Fibroblast of gingiva (primary cell): ENCODE data around the gene SURF2.

Experiments used
- DNase-seq: peaks from one replicate; pipeline ENCODE4 v3.0.0-alpha.2; 2011; ENCODE audit warnings: low read depth

SURF2 gene

DNA sequence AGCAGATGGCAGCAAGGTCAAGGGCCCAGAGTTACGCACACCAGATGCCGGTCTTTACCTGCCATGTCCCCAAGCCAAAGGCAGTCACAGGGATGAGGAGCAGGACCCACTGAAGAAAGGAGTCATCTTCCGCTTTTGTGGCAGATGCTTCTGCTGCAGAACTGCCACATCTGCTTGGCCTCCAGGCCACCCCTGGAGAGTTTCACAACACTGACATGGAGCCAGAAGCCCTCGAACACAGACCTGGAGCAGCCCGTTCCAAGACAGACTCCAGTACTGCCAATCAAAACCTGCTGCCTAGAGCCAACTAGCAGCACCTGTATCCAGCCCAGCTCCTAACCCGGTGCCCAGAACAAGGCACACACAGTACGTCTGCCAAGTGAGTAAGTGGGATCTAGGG lies 1.6 kb upstream of the SURF2 start:
- DNase-seq: no peak

DNA sequence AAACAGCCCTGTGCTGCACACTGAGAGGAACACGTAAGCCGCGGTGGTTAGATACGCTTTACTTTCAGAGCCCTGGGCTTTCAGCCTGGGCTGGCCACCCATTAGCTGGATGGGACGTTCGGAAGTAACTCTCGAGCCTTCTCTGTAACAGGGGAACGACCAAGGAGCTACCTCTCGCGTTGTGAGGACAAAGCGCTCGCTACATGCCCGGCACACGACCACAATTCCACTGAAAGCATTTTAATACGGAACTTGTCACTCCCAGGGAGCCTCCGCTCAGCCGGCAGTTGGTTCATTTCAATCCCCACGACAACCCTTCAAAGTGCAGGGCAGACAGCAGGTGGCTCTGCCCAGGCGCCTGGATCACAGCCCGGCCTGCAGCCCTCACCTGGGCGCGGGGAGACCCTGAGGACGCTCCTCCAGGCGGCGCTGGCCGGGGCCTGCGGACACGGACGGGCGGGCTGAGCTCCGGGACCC lies 431 bp upstream of the SURF2 start:
- DNase-seq: no peak

GRCh38 chr9:133357656-133358055 lies 1.3 kb downstream of the SURF2 start:
- DNase-seq: no peak

DNA sequence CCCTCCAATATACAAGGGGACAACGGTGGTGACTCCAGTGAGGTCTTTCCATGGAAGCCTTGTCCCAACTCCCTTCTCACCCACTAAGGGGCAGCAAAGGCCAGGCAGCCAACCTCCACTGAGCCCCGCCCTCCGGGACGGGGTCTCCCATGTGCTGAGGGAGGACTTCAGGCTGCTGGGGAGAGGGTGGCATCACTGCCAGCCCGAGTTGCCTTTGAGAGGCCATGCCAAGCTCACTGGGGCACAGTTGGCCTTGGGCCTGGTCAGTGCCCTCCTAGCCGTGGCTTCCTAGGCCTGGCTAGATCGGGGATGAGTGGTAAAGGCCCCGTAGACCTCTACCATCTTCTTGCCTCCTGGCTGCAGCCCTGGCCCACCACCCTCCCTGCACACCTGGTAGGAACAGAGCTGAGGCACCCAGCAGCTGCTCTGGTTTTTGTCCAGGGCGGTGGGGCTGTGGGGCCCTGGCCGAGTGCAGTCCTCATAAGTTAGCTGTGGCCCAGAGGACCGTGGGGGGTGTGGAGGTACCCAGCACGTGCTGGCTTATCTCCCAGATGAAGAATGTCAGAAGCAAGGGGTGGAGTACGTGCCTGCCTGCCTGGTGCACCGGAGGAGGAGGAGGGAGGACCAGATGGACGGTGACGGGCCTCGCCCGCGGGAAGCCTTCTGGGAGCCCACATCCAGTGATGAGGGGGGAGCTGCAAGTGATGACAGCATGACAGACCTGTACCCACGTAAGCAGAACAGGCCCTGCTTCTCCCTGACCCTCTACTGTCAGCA lies 3.2 kb downstream of the SURF2 start:
- no peak for DNase-seq

DNA sequence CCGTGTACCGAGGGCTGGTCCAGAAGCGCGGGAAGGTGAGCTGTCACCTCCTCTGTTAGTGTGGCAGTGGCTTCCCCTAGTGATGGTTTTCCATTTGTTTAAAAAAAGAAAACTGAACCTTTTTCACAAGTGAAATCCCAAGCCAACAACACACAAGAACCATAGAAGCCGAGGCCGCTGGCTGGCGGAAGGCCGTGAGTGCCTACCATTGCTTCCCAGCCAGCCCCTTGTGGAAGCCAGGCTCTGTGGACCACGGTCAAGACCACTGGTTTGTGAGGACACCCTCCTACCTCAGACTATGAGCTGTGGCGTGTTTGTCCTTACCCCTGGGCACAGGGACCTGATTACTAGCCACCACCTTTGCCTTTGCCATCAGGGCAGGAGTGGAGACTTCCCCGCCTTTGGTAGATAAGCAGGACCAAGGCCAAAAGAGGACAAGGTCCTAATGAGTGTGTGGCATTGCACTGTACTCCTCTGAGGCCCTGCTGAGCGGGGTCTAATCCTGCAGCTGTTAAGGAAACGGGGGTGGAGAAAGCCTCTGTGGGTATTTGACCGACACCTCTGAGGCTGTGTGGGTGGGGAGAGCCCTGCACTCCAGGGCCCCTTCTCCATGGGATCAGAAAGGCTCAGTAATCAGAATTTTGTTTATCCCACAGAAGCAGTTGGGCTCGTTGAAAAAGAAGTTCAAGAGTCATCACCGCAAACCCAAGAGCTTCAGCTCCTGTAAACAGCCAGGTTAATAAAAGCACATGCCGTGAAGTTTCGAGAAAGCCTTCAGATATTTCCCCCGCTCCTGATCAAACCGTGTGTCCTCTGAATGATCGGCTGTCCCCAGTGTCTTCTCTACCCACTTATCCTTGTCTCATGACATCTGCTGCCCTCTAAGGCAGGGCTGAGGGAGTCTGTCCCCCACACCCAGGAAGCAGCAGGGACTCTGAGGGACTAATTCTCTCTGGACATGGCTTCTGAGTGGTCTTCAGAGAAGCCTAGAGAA lies 4.3 kb downstream of the SURF2 start:
- no peak for DNase-seq

DNA sequence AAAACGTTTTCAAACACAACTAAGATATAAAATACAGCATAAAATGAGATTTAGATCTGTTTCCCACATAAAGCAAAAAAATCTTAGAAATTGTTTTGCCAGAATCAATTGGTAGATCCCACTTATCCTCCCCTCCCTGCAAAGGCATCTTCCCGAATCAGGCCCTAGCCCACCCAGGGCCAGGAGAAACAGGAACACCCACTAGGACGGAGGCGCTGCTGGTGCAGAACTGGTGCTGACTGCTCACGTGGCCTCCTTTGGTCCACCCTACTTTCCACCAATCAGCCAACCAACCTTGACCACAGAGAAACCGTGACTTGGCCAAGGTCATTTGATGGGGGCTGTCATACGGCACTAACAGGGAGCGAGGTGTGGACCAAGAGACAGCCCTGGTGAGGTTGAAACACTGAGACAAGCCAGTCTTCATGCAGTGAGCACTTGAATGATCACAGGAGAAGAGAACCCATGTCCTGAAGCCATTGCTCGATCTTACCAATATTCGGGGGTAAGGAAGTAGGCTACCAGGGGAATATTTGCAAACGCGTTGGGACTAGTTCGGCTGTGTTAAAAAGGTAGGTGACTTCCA lies 5.2 kb downstream of the SURF2 start:
- DNase-seq: no peak

GRCh38 chr9:133362359-133363044 lies 6.2 kb downstream of the SURF2 start:
- DNase-seq: no peak

GRCh38 chr9:133366435-133366834 lies 10.1 kb downstream of the SURF2 start:
- DNase-seq: no peak

GRCh38 chr9:133367221-133367620 lies 10.9 kb downstream of the SURF2 start:
- no peak for DNase-seq

- DNase-seq: no peak
These were observed 11.4 kb downstream of the SURF2 start for GRCh38 chr9:133367778-133368177.

DNA sequence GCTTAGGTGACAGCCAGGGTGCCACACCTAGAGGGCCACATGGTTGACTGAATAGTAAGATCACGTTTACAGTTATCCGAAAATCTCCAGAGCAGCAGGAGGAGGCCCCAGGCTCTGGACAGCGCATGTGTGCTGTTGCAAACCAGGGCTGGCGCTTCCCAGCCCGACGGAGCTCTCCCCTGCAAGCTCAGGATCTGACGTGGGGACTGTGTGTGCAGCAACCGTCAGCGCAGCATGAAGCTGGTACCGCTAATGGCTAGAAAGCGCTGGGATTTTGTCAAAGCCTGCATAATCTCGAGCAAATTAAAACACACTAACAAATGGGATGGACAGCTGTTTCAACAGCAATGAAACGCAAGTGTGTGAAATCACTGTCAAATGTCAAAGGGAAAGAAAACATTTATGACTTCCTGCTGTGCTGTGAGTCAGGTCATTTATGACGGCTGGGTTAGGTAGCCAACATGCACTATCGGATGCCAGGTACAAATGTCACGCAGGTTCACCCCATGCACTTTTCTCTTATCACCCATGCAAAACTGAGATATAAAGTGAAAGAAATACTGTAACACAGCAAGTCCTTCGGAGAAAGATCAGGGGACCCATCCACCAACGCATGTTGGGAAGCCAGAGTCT lies 12.0 kb downstream of the SURF2 start:
- DNase-seq: peak; percentile 40

- DNase-seq: no peak
These were observed 13.1 kb downstream of the SURF2 start for GRCh38 chr9:133369422-133369821.

DNA sequence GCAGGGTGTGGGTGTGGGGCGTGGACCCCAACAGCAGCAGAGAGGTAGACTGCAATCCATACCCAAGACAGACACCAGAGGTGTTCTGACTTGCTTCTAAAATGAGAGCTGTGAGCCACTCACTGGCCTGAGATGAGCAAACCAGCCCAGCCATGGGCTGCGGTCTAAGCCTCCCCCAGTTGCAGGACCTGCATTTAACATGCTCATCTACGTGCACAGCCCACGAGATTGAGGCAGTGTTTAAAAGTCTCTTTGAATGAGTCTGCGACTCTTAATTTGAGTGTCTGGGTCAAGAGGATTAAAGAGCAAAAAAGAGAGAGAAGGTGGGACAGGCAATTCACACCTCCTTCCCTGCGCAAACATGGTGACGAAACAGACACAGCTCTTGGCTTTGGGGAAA lies 13.6 kb downstream of the SURF2 start:
- DNase-seq: no peak

DNA sequence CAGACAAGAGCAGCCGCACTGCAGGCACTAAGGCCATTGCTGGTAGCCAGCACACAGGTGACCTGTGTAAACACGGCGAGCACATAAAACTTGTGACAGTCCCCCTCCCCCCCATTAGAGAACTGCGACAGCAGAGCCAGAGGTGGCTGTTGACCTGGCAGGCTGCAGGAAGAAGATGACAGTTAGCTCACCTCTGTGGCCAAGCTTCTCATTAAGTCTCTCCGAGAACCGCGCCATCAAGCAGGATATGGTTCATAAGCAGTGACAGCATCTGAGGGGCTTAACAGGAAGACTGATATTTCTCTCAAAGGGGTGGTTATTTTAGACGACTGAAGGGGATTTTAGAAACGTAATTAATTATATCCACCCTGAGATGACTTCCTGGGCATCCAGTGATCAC lies 14.3 kb downstream of the SURF2 start:
- DNase-seq: no peak

DNA sequence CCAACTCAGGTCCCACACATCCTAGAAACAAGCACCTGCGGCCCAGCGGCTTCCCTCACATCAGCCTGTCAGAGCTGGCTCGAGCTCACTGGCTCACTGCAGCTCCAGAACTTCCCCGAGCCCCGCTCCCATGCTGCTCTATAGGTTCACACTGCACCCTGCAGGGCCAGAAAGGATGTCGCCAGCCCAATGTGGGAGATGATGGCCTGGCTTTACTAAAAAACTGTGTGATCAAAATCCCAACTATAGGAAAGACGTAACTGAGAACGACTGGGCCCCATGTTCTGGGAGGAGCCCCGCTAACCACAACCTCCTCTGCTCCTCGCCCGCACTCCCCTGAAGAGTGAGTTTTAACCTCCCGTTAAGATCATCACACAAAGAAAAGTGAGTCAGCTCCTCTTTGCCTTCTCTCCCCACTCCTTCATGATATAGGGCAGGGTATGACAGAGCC lies 14.9 kb downstream of the SURF2 start:
- DNase-seq: no peak

DNA sequence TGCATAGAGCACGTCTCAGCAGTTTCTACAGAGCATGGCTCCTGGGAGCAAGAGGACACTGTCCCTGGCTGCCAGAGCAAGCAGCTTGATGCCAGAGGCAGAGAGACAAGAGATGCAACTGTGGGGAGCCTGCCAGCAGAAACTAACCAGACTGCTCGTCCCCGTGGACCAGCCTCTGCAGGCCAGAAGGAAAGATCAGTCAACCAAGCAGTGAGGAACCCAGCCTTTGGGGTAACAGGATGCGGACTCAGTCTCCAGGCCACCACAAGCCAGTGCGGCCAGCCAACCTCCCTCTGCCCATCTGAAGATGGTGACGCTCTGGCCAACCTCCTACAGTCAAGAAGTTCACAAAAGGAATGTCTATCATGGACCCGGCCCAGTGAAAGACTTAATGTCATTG lies 15.8 kb downstream of the SURF2 start:
- DNase-seq: peak; percentile 42

DNA sequence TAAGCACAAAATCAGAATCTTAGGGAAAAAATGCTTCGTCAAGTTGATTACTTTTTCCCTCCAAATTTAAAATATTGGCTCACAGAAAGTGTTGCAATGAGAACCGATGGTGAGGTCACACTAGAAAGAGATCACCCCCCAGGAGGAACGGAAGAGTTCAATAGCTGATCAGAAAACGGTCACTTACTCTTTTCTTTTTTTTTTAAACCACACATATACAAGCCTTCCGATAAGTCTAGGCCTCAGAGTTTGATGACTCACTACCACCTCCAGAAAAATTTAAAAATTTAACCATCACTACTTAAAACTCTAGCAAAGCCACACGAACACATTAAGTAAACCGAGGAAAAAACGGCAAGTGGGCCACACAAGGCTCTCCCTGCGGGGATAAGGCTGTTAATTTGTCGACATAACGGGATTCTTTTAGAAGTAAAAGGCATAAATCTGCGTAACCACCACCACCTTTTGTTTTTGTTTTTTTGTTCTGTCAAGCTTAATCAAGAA lies 18.3 kb downstream of the SURF2 start:
- DNase-seq: peak; percentile 56

GRCh38 chr9:133375116-133375723 lies 18.9 kb downstream of the SURF2 start:
- DNase-seq: peak; percentile 23

- peak; percentile 97 for DNase-seq
These were observed 19.6 kb downstream of the SURF2 start, which contains the start of the genes STKLD1 and SURF4 for GRCh38 chr9:133375724-133376654. Gene STKLD1 (plus strand): TSS chr9:133376366. CDS start chr9:133376474, 108 bp downstream. Gene SURF4 (minus strand): TSS chr9:133376060. CDS start chr9:133375969, 91 bp downstream.
